ENCODE results near the gene IRF2BP2.

IRF2BP2 gene

DNA sequence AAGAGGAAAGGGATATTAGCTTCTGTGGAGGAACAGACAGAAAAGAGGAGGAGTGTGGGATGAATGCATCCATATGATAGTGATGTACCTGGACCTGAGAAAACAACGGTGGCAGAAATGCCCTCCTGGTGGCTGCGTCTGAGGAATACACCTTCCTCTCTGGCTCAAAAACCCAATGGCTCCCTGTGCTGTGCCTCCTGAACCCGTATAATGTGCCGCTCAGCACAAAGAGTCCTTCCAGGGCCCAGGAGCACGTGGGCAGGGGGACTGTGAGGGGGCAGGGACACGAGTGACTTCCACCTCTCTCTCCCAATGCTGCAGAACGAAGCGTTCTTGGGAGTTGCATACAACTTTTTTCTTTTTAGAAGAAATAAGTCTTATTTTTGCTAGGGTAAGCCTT is 31.2 kb downstream of the IRF2BP2 start:
- Histone ChIP-seq H2AFZ (ENCODE audit: low read depth, low read length) (no peak overlapping the region), H3K9ac (ENCODE audit: low read depth, low read length) (no peak overlapping the region), H4K20me1 (ENCODE audit: insufficient read depth, low read length) (no peaks in the 10 kb centered on the region), H3K4me3 (ENCODE audit: low read depth in 1 of 2, low read length in 2 of 2) (no peak overlapping the region), H3K4me1 (ENCODE audit: insufficient read depth, low read length) (no peaks in the 10 kb centered on the region), H3K4me2 (ENCODE audit: insufficient read depth, low read length) (no peak overlapping the region), H3K36me3 (ENCODE audit: insufficient read depth, low read length) (no peaks in the 10 kb centered on the region), H3K79me2 (ENCODE audit: insufficient read depth, low read length) (no peaks in the 10 kb centered on the region), H3K27me3 (ENCODE audit: insufficient read depth, low read length, poor library complexity) (no peaks in the 10 kb centered on the region), H3K9me3 (ENCODE audit: insufficient read depth, low read length, severe bottlenecking) (no peaks in the 10 kb centered on the region), H3K27ac (ENCODE audit: low read length) (no peak overlapping the region)
- TF ChIP-seq, protein P1, sequence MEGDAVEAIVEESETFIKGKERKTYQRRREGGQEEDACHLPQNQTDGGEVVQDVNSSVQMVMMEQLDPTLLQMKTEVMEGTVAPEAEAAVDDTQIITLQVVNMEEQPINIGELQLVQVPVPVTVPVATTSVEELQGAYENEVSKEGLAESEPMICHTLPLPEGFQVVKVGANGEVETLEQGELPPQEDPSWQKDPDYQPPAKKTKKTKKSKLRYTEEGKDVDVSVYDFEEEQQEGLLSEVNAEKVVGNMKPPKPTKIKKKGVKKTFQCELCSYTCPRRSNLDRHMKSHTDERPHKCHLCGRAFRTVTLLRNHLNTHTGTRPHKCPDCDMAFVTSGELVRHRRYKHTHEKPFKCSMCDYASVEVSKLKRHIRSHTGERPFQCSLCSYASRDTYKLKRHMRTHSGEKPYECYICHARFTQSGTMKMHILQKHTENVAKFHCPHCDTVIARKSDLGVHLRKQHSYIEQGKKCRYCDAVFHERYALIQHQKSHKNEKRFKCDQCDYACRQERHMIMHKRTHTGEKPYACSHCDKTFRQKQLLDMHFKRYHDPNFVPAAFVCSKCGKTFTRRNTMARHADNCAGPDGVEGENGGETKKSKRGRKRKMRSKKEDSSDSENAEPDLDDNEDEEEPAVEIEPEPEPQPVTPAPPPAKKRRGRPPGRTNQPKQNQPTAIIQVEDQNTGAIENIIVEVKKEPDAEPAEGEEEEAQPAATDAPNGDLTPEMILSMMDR (IDR thresholded peaks at IDR 0.05; ENCODE audit: borderline replicate concordance, extremely low read depth, low read length, poor library complexity, severe bottlenecking), result no peak
- TF ChIP-seq EZH2 (IDR thresholded peaks at IDR 0.05; ENCODE audit: borderline replicate concordance, low read depth, low read length, severe bottlenecking), result no peak
- ATAC-seq (ENCODE audit: insufficient read depth, low read depth), result no peak
- no peak for DNase-seq

DNA sequence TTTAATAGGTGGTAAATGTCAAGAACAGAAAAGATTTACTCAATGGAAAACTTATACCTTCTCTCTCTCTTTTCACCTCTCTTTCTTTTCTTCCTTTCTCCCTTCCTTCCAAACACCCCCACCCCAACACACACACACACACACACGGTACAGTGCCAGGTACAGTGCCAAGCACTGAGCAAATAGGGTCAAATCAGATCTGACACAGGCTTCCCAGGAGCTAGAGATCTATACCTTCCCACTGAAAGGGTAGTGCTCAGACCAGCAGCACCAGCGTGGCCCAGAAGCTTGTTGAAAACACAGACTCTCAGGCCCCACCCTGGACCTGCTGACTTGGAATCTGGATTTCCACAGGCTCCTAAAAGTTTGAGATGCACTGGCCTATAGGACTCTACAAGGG is 31.9 kb downstream of the IRF2BP2 start:
- H2AFZ ChIP-seq (ENCODE audit: low read depth, low read length), result no peak overlapping the region
- no peak for ATAC-seq (ENCODE audit: insufficient read depth, low read depth)

DNA sequence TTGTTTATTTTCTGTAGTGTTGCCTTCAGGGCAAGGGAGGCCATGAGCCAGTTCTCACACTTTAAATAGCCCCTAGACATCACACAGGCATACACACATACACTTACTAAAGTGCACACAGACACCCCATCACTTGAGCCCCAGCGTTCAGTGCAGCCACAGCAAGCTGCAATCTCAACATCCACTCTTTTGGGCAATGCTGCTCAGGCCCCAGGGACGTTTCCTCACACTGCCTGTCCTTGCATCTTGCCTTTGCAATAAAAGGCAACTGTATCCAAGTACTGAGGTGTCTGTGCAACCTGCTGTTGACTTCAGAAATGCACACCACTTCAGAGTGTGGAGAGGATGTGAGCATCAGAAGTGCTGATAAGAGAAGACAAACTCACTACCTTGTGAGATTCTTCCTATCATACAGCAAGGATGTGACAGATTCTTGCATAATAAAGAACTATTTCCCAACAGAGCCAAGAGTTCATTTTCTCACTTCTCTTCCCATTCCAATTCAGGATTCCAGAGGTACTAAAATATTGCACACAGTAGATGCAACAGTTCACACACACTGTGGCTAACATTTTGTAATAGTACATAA is 36.2 kb downstream of the IRF2BP2 start:
- Histone ChIP-seq H3K9me3 (ENCODE audit: insufficient read depth, low read length, severe bottlenecking) (no peaks in the 10 kb centered on the region), H3K4me2 (ENCODE audit: insufficient read depth, low read length) (no peak overlapping the region), H4K20me1 (ENCODE audit: insufficient read depth, low read length) (no peaks in the 10 kb centered on the region), H2AFZ (ENCODE audit: low read depth, low read length) (no peak overlapping the region), H3K36me3 (ENCODE audit: insufficient read depth, low read length) (no peaks in the 10 kb centered on the region), H3K27ac (ENCODE audit: low read length) (no peak overlapping the region), H3K4me3 (ENCODE audit: low read depth in 1 of 2, low read length in 2 of 2) (no peak overlapping the region), H3K79me2 (ENCODE audit: insufficient read depth, low read length) (no peaks in the 10 kb centered on the region), H3K4me1 (ENCODE audit: insufficient read depth, low read length) (no peaks in the 10 kb centered on the region), H3K27me3 (ENCODE audit: insufficient read depth, low read length, poor library complexity) (no peaks in the 10 kb centered on the region), H3K9ac (ENCODE audit: low read depth, low read length) (no peak overlapping the region)
- DNase-seq, result no peak
- no peak for TF ChIP-seq EZH2 (IDR thresholded peaks at IDR 0.05; ENCODE audit: borderline replicate concordance, low read depth, low read length, severe bottlenecking)
- TF ChIP-seq, protein P1 (IDR thresholded peaks at IDR 0.05; ENCODE audit: borderline replicate concordance, extremely low read depth, low read length, poor library complexity, severe bottlenecking), result no peak
- no peak; the same call in 2 of the 3 replicates for ATAC-seq (ENCODE audit: insufficient read depth, low read depth)

More for the DNA sequence above, 31.9 kb downstream of the IRF2BP2 start:
- H3K36me3 ChIP-seq (ENCODE audit: insufficient read depth, low read length), result no peaks in the 10 kb centered on the region
- DNase-seq, result no peak
- H3K4me3 ChIP-seq (ENCODE audit: low read depth in 1 of 2, low read length in 2 of 2), result no peak overlapping the region
- no peak overlapping the region for H3K4me2 ChIP-seq (ENCODE audit: insufficient read depth, low read length)
- no peak for TF ChIP-seq EZH2 (IDR thresholded peaks at IDR 0.05; ENCODE audit: borderline replicate concordance, low read depth, low read length, severe bottlenecking)
- TF ChIP-seq, protein P1 (IDR thresholded peaks at IDR 0.05; ENCODE audit: borderline replicate concordance, extremely low read depth, low read length, poor library complexity, severe bottlenecking), result no peak
- no peaks in the 10 kb centered on the region for H3K27me3 ChIP-seq (ENCODE audit: insufficient read depth, low read length, poor library complexity)
- H3K27ac ChIP-seq (ENCODE audit: low read length), result no peak overlapping the region
- no peaks in the 10 kb centered on the region for H3K79me2 ChIP-seq (ENCODE audit: insufficient read depth, low read length)
- H3K9me3 ChIP-seq (ENCODE audit: insufficient read depth, low read length, severe bottlenecking), result no peaks in the 10 kb centered on the region
- no peaks in the 10 kb centered on the region for H3K4me1 ChIP-seq (ENCODE audit: insufficient read depth, low read length)
- no peak overlapping the region for H3K9ac ChIP-seq (ENCODE audit: low read depth, low read length)
- H4K20me1 ChIP-seq (ENCODE audit: insufficient read depth, low read length), result no peaks in the 10 kb centered on the region
